Testis (tissue), 2 donors: ENCODE measurements around the gene TRIM9.

ENCODE experiments used
- POLR2A ChIP-seq: fragments of 450-650 bp; IDR thresholded peaks from one replicate; pipeline ENCODE4 v1.6.1; 2017; ENCODE audit warnings: antibody characterized with exemption, mild to moderate bottlenecking, moderate library complexity
- TF ChIP-seq, protein P1 (sequence below), 3 experiments: fragments of 450-650 bp in 2 of 3; fragments of 200-600 bp in 1 of 3; sonication (generic) in 1 of 3; IDR thresholded peaks; one replicate each; pipeline ENCODE4 v1.5.1; 2016 to 2019; ENCODE audit warnings: antibody characterized with exemption in 3 of 3, mild to moderate bottlenecking in 2 of 3, moderate library complexity in 1 of 3

DNA sequence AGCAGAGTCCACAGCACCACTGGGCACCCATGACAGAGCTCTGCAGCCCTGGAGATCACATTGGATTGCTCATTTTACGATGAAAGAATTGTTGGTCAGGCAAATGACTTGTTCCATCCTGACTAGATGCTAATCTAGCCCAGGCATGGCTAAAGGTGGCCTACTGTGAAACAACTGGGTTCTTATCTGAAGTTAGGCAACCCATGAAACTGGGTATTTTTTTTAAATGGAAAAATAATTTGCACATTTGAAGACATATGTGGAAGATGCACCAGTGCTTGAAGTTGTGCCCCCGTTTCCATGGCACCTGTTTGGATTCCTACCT is 158.9 kb downstream of the TRIM9 start:
- TF ChIP-seq, protein P1, sequence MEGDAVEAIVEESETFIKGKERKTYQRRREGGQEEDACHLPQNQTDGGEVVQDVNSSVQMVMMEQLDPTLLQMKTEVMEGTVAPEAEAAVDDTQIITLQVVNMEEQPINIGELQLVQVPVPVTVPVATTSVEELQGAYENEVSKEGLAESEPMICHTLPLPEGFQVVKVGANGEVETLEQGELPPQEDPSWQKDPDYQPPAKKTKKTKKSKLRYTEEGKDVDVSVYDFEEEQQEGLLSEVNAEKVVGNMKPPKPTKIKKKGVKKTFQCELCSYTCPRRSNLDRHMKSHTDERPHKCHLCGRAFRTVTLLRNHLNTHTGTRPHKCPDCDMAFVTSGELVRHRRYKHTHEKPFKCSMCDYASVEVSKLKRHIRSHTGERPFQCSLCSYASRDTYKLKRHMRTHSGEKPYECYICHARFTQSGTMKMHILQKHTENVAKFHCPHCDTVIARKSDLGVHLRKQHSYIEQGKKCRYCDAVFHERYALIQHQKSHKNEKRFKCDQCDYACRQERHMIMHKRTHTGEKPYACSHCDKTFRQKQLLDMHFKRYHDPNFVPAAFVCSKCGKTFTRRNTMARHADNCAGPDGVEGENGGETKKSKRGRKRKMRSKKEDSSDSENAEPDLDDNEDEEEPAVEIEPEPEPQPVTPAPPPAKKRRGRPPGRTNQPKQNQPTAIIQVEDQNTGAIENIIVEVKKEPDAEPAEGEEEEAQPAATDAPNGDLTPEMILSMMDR (IDR thresholded peaks at IDR 0.05): no peak
- TF ChIP-seq POLR2A: no peak
